ENCODE data around the gene INIP. TPM values are rescaled to one million over a fixed set of nuclear protein-coding genes. Genes with fewer than 3 reads are reported as not detected.

The INIP gene
- total and polyA plus RNA-seq, 2 donors (not counting 1 experiment from before 2014, with no cell fraction given), result 5.0 to 22.9 TPM

DNA sequence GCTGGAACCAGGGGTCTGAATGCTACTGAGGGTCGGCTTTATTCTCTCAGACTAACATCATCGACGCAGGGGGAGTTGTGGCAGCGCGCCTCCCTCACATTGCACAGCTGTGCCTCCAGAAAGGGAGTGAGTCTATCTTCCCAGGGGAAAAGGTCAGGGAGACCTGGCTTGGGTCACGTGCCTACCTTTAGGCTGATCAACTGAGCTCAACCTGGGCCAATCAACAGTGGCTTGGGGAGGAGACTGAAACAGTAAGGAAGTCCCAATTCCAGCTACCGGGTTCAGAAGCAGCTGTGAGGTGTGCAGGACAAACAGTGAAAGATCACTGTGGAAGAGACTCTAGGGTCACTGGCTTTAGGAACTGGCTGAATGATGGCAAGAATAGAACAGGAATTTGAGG is 46.9 kb upstream of the INIP start:
- ChIA-PET POLR2A (no interaction called here), CTCF (interaction anchor here (2.0 kb wide), 1 partner anchor 28 kb away, joined by 8 read pairs; no protein-coding TSS in a partner anchor)
- Histone ChIP-seq H4K20me1 (ENCODE audit: control insufficient read depth, insufficient read depth, low read length, poor library complexity, severe bottlenecking) (peaks cover 10% of the 10 kb centered on the region), H3K79me2 (ENCODE audit: control insufficient read depth, insufficient read depth, low read length) (peaks cover 83% of the 10 kb centered on the region), H3K4me1 (ENCODE audit: control insufficient read depth in 2 of 2, insufficient read depth in 2 of 2, low read length in 2 of 2) (peaks cover 15% of the 10 kb centered on the region in 2 donors), H2AFZ (ENCODE audit: insufficient read depth, low read depth, low read length, poor library complexity, severe bottlenecking) (no peak overlapping the region), H3K27me3 (replicated peaks in 1 of 4; ENCODE audit: control extremely low read depth in 1 of 4, control insufficient read depth in 3 of 4, insufficient read depth in 4 of 4, low read length in 3 of 4) (no peaks in the 10 kb centered on the region), H3K9me3 (ENCODE audit: control extremely low read depth in 1 of 3, control insufficient read depth in 2 of 3, insufficient read depth in 1 of 3, low read length in 2 of 3) (peaks cover 0 to 4% (median 1%) of the 10 kb centered on the region in 3 donors), H3K9ac (ENCODE audit: low read length) (no peak overlapping the region), H3K4me3 (ENCODE audit: control extremely low read depth in 1 of 5, extremely low read depth in 1 of 5, insufficient read depth in 1 of 5, low read depth in 2 of 5, low read length in 4 of 5) (no peak overlapping the region), H3K36me3 (replicated peaks in 1 of 2; ENCODE audit: control extremely low read depth in 1 of 2, control insufficient read depth in 1 of 2, extremely low read depth in 1 of 2, insufficient read depth in 2 of 2, low read length in 1 of 2) (peaks cover 0 to 3% of the 10 kb centered on the region in 2 experiments), H3K4me2 (replicated peaks; ENCODE audit: low read depth, low read length, poor library complexity, severe bottlenecking) (no peak overlapping the region), H3K27ac (ENCODE audit: low read length in 2 of 2) (no peak overlapping the region)
- ATAC-seq (ENCODE audit: low read depth) (no peak), DNase-seq (no peak)
- intact Hi-C loops (cut with micrococcal nuclease), result no loop called here
- H3K9me3 Mint-ChIP-seq (ENCODE audit: insufficient read depth), result peaks cover 6% of the 10 kb centered on the region
- WGBS (ENCODE audit: insufficient coverage), result 96% methylated on average over 3 of the region's 7 CpGs
- H3K4me1 Mint-ChIP-seq, result peaks cover 36% of the 10 kb centered on the region
- H3K27ac Mint-ChIP-seq, result no peak overlapping the region
- no peaks in the 10 kb centered on the region for H3K27me3 Mint-ChIP-seq
- TF ChIP-seq EZH2 (IDR thresholded peaks at IDR 0.05; ENCODE audit: borderline replicate concordance, insufficient read depth, low read depth, low read length, poor library complexity, severe bottlenecking), result no peak
- TF ChIP-seq, protein P1, sequence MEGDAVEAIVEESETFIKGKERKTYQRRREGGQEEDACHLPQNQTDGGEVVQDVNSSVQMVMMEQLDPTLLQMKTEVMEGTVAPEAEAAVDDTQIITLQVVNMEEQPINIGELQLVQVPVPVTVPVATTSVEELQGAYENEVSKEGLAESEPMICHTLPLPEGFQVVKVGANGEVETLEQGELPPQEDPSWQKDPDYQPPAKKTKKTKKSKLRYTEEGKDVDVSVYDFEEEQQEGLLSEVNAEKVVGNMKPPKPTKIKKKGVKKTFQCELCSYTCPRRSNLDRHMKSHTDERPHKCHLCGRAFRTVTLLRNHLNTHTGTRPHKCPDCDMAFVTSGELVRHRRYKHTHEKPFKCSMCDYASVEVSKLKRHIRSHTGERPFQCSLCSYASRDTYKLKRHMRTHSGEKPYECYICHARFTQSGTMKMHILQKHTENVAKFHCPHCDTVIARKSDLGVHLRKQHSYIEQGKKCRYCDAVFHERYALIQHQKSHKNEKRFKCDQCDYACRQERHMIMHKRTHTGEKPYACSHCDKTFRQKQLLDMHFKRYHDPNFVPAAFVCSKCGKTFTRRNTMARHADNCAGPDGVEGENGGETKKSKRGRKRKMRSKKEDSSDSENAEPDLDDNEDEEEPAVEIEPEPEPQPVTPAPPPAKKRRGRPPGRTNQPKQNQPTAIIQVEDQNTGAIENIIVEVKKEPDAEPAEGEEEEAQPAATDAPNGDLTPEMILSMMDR (IDR thresholded peaks at IDR 0.05), result no peak
- no peak overlapping the region for H3K4me3 Mint-ChIP-seq

DNA sequence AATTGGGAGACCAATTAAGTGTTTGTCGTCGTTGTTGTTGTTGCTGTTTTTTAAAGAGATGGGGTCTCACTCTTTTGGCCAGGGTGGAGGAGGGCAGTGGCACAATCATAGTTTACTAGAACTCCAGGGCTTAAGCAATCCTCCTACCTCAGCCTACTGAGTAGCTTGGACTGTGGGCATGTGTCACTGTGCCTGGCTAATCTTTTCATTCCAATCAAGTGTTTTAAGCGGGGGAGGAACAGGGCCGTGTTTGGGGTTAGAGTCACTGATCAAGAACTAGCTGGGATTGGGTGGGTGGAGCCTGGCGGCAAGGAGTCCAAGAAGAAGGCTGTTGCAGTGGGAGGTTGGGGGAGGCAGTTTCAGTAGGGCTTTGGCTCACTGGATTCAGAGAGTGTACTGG is 46.4 kb upstream of the INIP start:
- Histone ChIP-seq H2AFZ (ENCODE audit: insufficient read depth, low read depth, low read length, poor library complexity, severe bottlenecking) (no peak overlapping the region), H3K79me2 (ENCODE audit: control insufficient read depth, insufficient read depth, low read length) (peaks cover 83% of the 10 kb centered on the region)
- H3K4me1 Mint-ChIP-seq, result peaks cover 37% of the 10 kb centered on the region

More for the DNA sequence above, 46.4 kb upstream of the INIP start:
- Histone ChIP-seq H3K9me3 (ENCODE audit: control extremely low read depth in 1 of 3, control insufficient read depth in 2 of 3, insufficient read depth in 1 of 3, low read length in 2 of 3) (peaks cover 0 to 4% (median 1%) of the 10 kb centered on the region in 3 donors), H3K36me3 (replicated peaks in 1 of 2; ENCODE audit: control extremely low read depth in 1 of 2, control insufficient read depth in 1 of 2, extremely low read depth in 1 of 2, insufficient read depth in 2 of 2, low read length in 1 of 2) (peaks cover 0 to 3% of the 10 kb centered on the region in 2 experiments), H3K4me3 (ENCODE audit: control extremely low read depth in 1 of 5, extremely low read depth in 1 of 5, insufficient read depth in 1 of 5, low read depth in 2 of 5, low read length in 4 of 5) (no peak overlapping the region), H3K4me1 (ENCODE audit: control insufficient read depth in 2 of 2, insufficient read depth in 2 of 2, low read length in 2 of 2) (peaks cover 15 to 16% of the 10 kb centered on the region in 2 donors), H3K27ac (ENCODE audit: low read length in 2 of 2) (no peak overlapping the region), H4K20me1 (ENCODE audit: control insufficient read depth, insufficient read depth, low read length, poor library complexity, severe bottlenecking) (peaks cover 13% of the 10 kb centered on the region), H3K27me3 (replicated peaks in 1 of 4; ENCODE audit: control extremely low read depth in 1 of 4, control insufficient read depth in 3 of 4, insufficient read depth in 4 of 4, low read length in 3 of 4) (no peaks in the 10 kb centered on the region), H3K4me2 (replicated peaks; ENCODE audit: low read depth, low read length, poor library complexity, severe bottlenecking) (no peak overlapping the region), H3K9ac (ENCODE audit: low read length) (no peak overlapping the region)
- DNase-seq, result no peak
- POLR2A ChIA-PET, result interaction anchor here (0.6 kb wide), 1 partner anchor 10 kb away, joined by 6 read pairs; no protein-coding TSS in a partner anchor
- Mint-ChIP-seq H3K4me3 (no peak overlapping the region), H3K27ac (no peak overlapping the region), H3K9me3 (ENCODE audit: insufficient read depth) (peaks cover 6% of the 10 kb centered on the region), H3K27me3 (no peaks in the 10 kb centered on the region)
- 95% methylated on average over 5 of the region's 5 CpGs for WGBS (ENCODE audit: insufficient coverage)
- no peak for ATAC-seq (ENCODE audit: low read depth)
- intact Hi-C loops (cut with micrococcal nuclease), result no loop called here
- CTCF ChIA-PET, result interaction anchor here (2.0 kb wide), 1 partner anchor 28 kb away, joined by 8 read pairs; no protein-coding TSS in a partner anchor
- no peak for TF ChIP-seq EZH2 (IDR thresholded peaks at IDR 0.05; ENCODE audit: borderline replicate concordance, insufficient read depth, low read depth, low read length, poor library complexity, severe bottlenecking)
- TF ChIP-seq, protein P1 (IDR thresholded peaks at IDR 0.05), result no peak

Measured in B cell (primary cell).